GM19328 (cell line): ENCODE data around the gene CRIP1.

Experiments used
- ATAC-seq: cut with Tn5 transposase; IDR thresholded peaks from one replicate; pipeline ENCODE4 v1.9.1; 2021; ENCODE audit warnings: mild to moderate bottlenecking, moderate library complexity; ENCODE audit not compliant: unreplicated experiment

The CRIP1 gene

GRCh38 chr14:105503296-105503640, 16.6 kb downstream of the CRIP1 start:
- ATAC-seq: no peak

GRCh38 chr14:105503935-105504692, 17.4 kb downstream of the CRIP1 start:
- no peak for ATAC-seq

- no peak for ATAC-seq
These were observed 18.4 kb downstream of the CRIP1 start for GRCh38 chr14:105505101-105505500.

- no peak for ATAC-seq
These were observed 20.6 kb downstream of the CRIP1 start for GRCh38 chr14:105507247-105507646.

GRCh38 chr14:105508069-105508468, 21.4 kb downstream of the CRIP1 start:
- ATAC-seq: no peak

GRCh38 chr14:105508601-105509000, 21.9 kb downstream of the CRIP1 start:
- ATAC-seq: no peak

- no peak for ATAC-seq
These were observed 30.4 kb downstream of the CRIP1 start for GRCh38 chr14:105517096-105517495.

GRCh38 chr14:105519946-105520698, 33.4 kb downstream of the CRIP1 start:
- no peak for ATAC-seq

GRCh38 chr14:105525326-105525725, 38.6 kb downstream of the CRIP1 start:
- ATAC-seq: no peak

- no peak for ATAC-seq
These were observed 39.4 kb downstream of the CRIP1 start, which contains the start of gene TMEM121 for GRCh38 chr14:105525861-105526775. Gene TMEM121, plus strand, starts transcription at chr14:105526583. Its CDS starts 2,252 bp downstream, at chr14:105528835.

- no peak for ATAC-seq
These were observed 40.2 kb downstream of the CRIP1 start for GRCh38 chr14:105526776-105527380.

GRCh38 chr14:105527381-105527825, 40.7 kb downstream of the CRIP1 start:
- no peak for ATAC-seq

GRCh38 chr14:105527826-105528585, 41.3 kb downstream of the CRIP1 start:
- ATAC-seq: no peak

- no peak for ATAC-seq
These were observed 42.1 kb downstream of the CRIP1 start for GRCh38 chr14:105528586-105529318.

- ATAC-seq: no peak
These were observed 42.6 kb downstream of the CRIP1 start for GRCh38 chr14:105529319-105529568.

GRCh38 chr14:105529569-105530284, 43.0 kb downstream of the CRIP1 start:
- ATAC-seq: no peak

- no peak for ATAC-seq
These were observed 43.8 kb downstream of the CRIP1 start for GRCh38 chr14:105530285-105531087.
